Stimulated activated CD4-positive, alpha-beta T cell treated with anti-CD3 and anti-CD28 coated beads, Interleukin-2, amount 100 ng/mL, for 24 hours (primary cell): ENCODE data around the gene CFAP20DC.
A peak's percentile ranks its signal among the peaks of the same experiment; 100 is the strongest.
"Not testable (repeated sequence)": the region's sequence is repeated elsewhere in the genome, so short reads cannot be mapped to it uniquely, and the experiment has no call there.

Experiments used
- DNase-seq, 2 donors: peaks; one replicate each; pipeline ENCODE4 v3.0.0-alpha.2; 2020

Gene CFAP20DC

DNA sequence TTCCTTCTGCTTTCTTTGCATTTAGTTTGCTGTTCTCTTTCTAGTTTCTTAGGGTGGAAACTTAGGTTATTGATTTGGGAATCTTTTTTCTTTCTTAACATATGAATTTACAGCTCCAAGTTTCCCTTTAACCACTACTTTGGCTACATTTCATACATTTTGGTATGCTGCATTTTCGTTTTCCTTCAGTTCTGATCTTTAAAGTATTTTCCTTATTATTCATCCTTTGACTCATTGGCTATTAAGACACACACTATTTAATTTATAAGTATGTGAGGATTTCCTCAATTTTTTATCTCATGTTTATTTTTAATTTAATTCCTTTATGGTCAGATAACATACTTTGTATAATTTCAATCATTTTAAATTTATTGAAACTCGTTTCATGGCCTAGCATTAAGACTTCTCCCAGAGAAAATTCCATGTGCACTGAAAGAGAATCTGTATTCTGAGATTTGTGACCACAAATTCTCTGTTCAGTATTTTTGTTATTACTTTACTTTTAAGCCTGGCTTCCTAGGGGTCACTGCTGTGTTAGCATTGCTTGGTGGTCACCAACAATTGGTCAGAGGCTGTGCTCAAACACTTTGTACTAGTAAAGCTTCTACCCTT lies 87.7 kb downstream of the CFAP20DC start:
- no peak for DNase-seq

DNA sequence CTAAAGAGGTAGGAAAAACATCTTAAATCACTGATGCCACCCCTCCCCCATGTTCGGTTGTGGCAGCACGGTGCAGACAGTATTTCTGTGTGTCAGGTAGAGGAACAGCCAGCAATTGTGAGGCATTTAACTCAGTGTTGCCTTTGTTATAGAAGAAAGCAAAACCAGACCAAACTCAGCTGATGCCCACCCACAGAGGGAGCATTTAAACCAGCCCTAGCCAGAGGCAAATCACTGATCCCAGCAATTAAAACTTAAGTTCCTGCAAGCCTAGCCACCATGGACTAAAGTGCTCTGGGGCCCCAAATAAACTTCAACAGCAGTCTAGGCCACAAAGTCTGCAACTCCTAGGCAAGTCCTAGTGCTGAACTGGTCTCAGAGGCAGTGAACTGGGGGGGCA lies 94.5 kb downstream of the CFAP20DC start:
- no peak for DNase-seq

DNA sequence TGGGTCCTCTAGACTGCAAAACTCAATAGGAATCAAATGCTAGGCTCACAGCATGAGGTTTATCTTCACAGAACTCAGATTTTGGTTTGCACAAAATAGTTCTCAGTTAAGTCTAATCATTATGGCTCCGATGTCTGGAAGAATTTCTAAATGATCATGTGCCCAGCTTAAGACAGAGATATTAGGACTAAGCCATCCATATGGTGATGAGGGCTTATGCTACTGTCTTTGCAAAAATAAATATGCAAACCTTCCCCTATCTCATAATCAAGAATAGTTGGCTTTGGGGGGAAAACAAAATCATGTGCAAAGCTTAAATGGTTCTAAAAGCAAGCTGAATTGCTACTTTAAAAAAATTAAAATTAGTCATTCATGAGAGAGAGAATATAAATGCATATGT lies 96.5 kb downstream of the CFAP20DC start:
- no peak for DNase-seq

DNA sequence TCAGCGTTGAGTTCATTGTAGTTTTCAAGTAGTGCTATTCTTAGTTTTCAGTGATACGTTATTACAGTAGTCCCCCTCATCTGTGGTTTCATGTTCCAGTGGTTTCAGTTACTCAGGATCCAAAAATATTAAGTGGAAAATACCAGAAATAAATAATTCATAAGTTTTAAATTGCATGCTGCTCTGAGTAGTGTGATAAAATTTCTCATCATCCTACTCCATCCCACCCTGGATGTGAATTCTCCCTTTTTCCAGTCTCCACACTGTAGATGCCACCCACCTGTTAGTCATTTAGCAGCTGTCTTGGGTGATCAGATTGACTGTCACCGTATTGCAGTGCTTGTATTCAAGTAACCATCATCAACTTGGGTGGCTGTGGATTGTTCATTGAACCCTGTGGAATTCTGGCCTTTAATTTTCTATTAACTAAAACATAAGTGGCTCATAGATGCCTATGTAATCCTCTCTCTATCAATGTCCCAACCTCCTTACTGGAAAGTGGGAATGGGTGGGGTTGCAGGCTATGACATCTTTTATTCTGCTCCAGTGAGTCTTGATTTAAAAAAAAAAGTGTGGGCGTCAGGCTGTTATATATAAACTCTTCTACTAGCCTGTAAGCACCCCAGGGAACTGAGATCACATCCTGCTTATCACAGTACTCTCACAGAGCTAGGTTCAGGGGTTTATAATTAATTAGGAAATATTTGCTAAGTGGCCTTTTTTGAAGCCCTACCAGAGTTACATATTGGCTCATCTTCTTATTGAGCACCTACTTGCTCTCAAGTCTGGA lies 97.5 kb downstream of the CFAP20DC start:
- DNase-seq, result no peak

DNA sequence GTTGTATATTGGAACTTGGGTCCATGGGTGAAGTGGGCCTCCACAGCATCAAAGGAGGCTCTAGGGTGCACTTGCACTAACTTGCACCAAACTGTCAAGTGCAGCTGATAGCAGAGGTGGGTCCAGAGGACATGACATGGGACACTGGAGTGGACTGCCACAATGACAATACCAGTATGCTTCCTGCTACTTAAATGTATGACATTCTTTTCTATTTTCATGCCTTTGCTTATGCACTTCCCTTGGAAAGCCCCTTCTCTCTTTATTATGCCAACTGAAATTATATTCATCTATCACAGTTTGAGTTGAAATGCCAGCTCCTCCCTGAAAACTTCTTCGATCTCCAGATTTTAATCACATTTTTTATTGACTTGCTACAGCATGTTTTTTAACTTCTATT lies 101.8 kb downstream of the CFAP20DC start:
- DNase-seq, result no peak

DNA sequence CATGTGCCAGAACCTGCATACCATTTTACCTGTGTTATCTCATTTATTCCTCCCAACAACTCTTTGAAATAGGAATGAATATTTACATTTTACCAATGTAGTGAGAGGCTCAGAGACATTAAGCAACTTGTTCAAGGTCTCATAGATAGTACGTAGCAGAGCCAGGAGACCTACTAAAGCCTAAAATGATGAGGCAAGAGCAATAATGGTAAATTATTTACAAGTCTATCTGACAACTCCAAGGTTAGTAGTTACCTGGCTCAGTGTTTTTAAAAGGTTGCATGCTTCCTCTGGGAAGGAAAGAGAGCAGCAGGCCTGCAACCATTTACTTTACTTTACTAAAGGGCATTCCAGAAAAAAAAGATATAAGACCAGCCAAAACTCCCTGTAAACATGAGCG lies 103.0 kb downstream of the CFAP20DC start:
- DNase-seq, result no peak

DNA sequence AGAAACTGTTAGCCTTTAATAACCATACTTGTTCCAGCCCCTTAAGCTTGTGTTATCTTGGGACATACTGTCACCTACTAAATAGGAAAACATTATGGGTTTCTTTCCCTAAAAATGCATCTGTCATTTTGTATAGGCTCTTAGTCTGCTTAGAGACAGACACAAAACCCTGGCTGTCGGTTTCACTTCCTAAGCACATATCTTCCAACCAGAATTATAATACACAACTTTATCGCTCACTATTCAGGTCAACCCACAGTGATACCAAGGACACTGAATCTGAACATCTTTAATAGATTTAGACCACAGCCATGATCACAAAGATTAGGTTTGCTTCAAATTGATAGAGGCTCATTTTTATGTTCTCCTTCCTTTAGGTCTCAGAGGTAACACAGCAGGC lies 111.8 kb downstream of the CFAP20DC start:
- no peak for DNase-seq

DNA sequence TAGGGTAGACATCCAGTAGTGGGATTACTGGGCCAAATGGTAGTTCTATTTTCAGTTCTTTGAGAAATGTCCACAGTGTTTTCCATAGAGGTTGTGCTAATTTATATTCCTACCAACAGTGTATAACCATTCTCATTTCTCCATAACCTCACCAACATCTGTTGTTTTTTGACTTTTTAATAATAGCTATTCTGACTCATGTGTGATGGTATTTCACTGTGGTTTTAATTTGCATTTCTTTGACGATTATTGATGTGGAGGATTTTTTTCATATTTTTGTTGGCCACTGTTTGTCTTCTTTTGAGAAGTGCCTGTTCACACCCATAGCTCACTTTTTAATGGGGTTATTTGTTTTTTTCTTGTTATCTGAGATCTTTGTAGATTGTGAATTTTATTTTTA lies 125.2 kb downstream of the CFAP20DC start:
- DNase-seq, result no peak

DNA sequence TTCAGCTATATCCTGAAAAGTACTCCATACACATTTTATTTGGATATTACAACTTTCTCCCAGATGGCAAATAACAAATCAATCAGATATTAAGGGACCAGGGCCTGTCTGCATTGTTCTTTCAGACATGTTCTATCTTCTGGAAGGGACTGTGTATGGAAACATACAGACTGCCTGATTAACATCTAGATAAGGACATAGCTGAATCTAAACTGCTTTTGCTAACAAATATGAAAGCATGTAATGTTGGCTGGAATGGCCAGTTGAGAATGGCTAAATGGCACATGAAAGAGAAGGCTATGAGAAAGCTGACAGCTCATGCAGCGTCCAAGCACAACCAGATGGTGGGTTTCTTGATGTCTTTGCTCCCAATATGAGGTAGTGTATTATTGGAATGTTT lies 149.4 kb downstream of the CFAP20DC start:
- DNase-seq, result no peak

DNA sequence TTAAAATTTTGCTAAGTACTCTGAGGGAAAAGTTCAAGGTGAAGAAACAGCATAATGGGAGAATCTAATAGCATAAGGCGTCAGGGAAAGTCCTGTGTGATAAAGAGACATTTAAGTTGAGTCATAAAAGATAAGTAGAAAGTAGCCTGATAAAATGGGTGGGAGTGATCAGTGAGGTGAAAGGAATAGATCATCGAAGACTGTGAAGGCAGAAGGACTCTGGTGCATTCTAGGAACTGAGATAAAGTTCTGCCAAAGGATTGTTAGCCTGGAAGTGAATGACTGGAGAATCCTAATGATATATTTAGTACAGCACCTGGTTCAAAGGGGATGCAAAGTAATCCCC lies 149.9 kb downstream of the CFAP20DC start:
- no peak for DNase-seq

DNA sequence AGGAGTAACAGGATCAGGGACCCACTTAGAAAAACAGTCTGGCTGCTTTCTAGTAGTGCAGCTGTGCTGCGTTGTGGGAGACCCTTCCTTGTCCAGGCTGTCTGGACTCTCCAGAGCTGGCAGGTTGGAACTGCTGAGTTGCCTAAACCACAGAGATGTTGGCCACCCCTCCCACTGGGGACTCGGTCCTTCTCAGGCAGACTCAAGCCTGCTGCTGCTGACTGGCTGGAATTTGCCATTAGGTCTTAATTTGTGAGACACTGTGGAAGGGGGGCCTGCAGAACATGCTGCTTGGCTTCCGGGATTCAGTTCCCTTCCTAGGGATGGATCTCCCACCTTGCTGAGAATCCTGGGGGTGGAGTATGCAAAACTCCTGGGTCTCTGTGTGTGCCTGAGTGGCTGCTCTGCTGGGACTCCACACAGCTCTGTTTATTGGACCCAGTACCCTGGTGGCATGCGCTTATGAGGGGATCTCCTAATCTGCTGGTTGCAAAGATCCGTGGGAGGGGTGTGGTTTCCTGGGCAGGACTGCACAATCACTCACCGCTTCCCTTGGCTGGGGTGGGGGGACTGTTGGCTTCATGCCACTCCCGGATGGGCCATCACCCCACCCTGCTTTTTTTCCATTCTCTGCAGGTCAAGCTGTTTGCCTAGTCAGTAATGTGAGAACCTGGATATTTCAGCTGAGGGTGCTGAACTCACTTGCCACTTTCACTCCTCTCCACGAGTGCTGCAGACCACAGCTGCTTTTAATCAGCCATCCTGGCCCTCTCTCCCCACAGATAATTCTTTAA lies 150.5 kb downstream of the CFAP20DC start:
- DNase-seq, result peak; percentile 24 to 42

DNA sequence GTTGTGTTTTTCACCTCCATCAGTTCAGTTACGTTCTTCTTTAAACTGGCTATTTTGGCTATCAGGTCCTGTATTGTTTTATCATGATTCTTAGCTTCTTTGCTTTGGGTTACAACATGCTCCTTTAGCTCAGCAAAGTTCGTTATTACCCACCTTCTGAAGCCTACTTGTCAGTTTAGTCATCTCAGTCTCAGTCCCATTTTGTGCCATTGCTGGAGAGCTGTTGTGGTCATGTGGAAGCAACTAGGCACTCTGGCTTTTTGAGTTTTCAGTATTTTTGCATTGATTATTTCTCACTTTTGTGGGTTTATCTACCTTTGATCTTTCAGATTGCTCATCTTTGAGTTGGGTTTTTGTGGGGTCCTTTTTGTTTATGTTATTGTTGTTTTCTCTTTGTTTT lies 151.3 kb downstream of the CFAP20DC start:
- no peak for DNase-seq

DNA sequence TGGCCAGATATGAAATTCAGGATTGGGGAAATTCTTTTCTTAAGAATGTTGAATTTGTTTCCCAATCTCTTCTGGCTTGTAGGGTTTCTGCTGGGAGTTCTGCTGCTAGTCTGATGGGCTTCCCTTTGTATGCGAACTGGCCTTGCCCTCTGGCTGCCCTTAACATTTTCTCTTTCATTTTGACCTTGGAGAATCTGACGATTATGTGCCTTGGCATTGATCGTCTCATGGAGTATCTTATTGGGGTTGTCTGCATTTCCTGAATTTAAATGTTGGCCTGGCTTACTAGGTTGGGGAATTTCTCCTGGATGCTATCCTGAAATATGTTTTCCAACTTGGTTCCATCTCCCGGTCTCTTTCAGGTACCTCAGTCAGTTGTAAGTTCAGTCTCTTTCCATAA lies 152.2 kb downstream of the CFAP20DC start:
- no peak for DNase-seq

DNA sequence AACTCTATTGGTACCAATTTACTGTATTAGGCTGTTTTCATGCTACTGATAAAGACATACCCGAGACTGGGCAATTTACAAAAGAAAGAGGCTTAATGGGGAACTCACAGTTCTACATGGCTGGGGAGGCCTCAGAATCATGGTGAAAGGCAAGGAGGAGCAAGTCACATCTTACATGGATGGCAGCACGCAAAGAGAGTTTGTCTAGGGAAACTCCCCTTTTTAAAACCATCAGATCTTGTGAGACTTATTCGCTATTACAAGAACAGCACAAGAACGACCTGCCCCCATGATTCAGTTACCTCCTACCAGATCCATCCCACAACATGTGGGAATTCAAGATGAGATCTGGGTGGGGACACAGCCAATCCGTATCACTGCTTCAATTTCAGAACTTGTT lies 154.1 kb downstream of the CFAP20DC start:
- not testable (repeated sequence) for DNase-seq

DNA sequence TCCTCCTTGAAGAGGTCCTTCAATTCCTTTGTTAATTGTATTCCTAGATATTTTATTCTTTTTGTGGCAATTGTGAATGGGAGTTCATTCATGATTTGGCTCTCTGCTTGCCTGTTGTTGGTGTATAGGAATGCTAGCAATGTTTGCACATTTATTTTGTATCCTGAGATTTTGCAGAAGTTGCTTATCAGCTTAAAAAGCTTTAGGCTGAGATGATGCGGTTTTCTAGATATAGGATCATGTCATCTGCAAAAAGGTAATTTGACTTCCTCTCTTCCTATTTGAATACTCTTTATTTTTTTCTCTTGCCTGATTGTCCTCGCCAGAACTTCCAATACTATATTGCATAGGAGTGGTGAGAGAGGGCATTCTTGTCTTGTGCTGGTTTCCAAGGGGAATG lies 157.3 kb downstream of the CFAP20DC start:
- not testable (repeated sequence) for DNase-seq

DNA sequence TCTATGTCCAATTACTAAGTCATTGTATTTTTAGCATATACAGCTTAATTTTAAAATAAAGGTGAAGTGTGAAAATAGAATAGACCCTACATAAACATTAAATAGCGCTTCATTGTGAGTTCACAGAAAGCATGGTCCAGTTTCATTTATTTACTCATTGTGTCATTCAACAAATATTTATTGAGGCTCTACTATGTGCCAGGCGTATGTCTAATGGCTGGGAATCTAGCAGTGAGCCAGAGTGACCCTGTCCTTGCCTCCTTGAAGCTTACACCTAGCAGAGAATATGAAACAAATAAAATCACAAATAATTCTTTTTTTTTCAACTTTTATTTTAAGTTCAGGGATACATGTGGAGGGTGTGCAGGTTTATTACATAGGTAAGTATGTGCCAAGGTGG lies 161.7 kb downstream of the CFAP20DC start:
- DNase-seq, result no peak

DNA sequence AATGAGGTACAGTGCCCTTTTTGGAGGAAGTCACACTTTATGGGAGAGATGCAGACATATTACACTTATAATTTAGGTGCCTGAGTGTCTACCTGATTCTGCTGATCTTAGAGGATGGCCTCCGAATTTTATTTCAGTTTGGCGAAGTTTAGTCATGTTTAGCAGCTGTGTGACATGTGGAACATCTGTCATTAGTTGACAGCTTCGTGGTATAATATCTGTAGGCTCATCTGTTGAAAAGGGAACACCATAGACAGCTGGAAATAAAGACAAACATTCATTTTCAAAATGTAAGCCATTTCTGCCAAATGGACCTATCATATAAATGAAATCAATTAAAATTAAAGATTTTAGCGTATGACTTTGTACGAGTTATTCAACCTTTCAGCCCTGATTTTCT lies 165.4 kb downstream of the CFAP20DC start:
- no peak for DNase-seq

DNA sequence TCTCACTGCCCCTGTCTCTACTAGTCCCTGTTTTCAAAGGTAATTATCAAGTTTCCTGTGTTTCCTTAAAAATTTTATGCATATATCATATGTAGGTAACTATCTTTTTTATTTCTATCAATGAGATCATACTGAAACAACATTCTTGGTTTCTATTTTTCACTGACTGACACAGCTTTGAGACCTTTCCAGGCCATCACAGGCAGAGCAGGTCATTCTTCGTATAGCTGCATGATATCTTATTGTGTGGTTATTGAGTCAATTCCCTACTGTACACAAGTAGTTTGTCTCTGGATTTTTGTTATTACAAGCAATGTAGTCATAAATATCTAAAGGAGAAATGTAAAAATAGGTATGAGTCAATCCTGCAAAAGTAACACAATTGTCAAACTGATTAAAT lies 169.6 kb downstream of the CFAP20DC start:
- no peak for DNase-seq

DNA sequence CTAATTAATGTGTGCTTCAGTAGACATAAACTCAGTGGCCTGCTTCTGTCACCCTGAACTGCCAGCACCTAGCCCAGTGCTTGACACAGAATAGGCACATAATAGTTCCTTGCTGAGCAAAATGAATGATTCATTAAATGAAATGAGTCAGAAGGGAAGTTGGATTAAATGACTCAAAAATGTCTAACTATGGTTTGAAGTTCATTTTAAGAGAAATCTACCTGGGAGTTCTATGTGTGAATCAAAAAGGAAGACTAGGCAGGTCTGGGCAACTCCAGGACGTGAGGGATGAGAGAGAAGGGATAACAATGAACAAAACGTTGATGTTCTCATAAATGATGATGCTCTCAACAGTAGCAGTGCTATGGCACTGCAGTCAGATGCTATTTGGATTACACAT lies 175.0 kb downstream of the CFAP20DC start:
- peak in 1 of 2 donors; percentile 12 for DNase-seq

DNA sequence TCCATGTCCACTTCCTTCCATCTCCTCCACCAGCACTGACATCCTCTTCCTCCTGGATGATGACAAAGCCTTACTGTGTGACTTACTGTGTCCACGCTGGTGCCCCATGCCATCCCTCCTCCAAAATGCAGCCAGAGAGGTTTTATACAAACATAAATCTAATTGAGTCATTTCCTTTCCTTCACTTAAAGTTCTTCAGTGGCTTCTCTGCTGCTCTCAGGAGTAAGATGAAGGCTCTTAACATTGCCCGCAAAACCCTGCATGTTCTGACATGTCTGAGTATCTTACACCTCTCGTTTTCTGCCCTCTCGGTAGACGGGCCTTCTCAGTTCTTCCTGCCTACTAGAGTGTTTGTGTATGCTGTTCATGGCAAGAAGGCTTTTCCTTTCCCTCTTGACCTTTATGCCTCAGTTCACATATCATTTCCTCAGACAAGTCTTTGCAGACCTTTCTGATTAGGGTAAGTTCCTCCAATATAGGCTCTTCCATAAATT lies 175.5 kb downstream of the CFAP20DC start:
- no peak for DNase-seq

DNA sequence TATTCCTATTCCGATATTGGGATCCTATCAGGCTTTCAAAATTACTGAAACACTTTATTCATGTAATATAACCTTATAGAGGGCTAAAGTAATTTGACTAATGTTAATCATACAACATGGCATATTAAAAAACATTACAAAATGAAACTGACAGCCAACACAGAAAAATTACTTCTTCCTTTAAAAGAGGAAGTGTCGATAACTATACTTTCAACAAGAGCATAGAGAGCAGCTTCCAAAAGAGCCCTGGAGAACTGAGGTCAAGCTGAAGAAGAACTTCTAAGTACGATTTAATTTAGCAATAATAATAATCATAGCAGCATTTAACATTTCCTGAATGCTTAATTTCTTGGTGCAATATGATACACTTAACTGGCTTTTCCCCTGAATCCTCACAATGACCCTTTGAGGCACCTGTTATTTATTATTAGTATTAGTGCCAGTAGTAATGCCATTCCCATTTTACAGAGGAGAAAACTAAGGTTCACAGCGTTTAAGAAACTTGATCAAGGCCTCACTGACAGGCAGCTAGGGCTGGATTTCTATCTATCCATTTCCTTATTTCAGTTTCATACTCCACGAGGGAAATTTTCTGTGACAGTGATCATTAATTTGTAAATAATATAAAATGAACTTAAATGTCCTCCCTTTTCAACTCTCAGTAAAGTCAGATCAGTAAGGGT lies 181.6 kb downstream of the CFAP20DC start:
- DNase-seq, result no peak

DNA sequence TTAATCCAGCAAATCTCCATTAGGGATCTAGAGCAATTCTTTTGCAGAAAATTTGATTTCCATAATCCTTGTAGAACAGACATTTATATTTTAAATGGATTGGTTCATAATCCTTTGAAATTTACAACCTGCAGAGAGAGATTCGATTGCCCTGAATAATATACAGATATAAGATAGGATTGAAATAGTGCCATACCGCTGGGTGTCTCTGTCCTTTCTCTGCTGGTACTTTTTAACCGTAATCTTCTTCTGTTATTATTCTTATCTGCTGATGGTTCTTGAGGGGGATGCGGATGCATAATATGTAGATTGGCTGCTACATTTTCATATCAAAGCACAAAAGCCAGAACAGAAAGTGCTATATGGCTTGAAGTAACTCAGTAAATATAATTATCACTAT lies 182.2 kb downstream of the CFAP20DC start:
- no peak for DNase-seq

DNA sequence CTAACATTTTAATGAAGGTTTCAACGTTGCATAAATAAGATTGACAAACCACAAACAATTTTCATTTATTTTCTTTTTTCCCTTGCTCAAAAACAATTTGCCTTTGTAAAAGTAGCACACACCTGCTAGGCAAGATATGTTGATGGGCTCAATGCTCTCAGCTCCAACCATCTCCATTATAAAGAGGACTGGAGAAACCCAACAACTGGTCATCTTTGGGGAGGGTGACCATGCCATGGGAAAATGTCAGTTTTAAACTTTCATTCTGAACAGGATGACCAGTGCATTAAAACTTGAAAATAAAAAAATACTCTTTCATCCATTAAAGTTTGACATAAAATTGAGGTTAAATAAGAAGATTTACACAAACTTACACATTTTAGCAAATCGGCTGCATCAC lies 183.7 kb downstream of the CFAP20DC start:
- DNase-seq, result no peak
